DMS 273 (cell line): Measurements from ENCODE around the gene ZMYND8.
"Not testable (repeated sequence)": the region's sequence is repeated elsewhere in the genome, so short reads cannot be mapped to it uniquely, and the experiment has no call there.

Source experiments
- DNase-seq: peaks from one replicate; lab custom pipeline; 2025; ENCODE audit not compliant: unreplicated experiment; lab: John Stamatoyannopoulos, UW

Gene ZMYND8

DNA sequence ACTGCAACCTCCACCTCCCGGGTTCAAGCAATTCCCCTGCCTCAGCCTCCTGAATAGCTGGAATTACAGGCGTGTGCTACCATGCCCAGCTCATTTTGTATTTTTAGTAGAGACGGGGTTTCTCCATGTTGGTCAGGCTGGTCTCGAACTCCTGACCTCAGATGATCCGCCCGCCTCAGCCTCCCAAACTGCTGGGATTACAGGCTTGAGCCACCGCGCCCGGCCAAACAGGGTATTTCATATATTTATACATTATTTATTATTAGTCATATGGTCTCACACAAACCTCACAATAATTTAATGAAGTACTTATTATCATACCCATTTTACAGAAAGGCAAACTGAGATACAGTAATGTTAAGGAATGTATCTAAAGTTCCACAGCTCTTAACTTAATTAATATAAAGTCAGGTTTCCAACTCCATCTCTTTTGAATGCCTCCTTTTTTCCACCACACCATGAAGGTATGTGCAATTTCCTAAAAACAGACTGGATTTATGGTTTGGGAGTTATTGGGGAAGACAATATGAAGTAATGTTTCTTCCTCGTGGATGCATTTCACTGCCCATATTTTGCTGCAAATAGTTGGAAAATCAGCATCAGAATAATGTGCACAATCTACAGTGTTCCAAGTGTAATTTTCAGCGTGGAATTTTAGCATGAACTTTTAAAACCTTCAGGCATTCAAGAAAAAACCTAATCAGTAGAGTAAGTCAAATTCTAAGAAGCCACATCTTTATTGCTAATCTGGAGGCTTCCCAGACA is 65.7 kb downstream of the ZMYND8 start:
- DNase-seq: no peak

GRCh38 chr20:47290008-47290407 is 66.5 kb downstream of the ZMYND8 start:
- no peak for DNase-seq

- DNase-seq: no peak
These were observed 67.4 kb downstream of the ZMYND8 start for GRCh38 chr20:47289096-47289495.

DNA sequence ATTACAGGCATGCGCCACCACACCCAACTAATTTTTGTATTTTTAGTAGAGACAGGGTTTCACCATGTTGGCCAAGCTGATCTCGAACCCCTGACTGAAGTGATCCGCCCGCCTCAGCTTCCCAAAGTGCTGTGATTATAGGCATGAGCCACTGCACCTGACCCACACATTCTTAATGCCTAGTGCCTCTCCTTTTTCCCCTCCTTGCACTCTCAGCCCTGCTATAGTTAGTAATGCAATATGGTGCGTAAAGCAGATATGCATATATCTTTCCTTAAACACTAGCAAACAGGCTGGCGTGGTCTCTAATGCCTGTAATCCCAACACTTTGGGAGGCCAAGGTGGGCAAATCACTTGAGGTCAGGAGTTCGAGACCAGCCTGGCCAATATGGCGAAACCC is 68.0 kb downstream of the ZMYND8 start:
- not testable (repeated sequence) for DNase-seq

DNA sequence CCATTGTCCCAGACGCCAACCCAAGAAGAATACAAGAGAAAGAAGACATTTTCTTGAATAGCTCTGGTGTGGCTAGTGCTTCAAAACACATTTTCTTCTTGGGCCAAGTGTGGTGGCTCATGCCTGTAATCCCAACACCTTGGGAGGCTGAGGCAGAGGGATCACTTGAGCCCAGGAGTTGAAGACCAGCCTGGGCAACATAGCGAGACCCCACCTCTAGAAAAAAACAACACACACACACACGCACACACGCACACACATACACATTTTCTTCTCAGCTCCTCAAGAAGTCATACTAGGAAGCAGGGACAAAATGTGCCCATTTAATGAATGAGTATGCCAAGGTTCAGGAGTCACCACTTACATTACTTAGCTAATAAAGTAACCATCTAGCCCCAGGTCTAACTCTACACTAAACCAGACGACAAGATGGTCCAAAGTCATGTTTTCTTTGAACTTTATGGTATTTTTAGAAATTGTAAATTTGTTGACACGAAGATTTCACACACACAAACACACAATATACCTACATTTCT is 68.8 kb downstream of the ZMYND8 start:
- DNase-seq: no peak

GRCh38 chr20:47286681-47287080 is 69.8 kb downstream of the ZMYND8 start:
- no peak for DNase-seq

- no peak for DNase-seq
These were observed 71.3 kb downstream of the ZMYND8 start for GRCh38 chr20:47285189-47285588.

GRCh38 chr20:47284373-47284772 is 72.1 kb downstream of the ZMYND8 start:
- DNase-seq: no peak

DNA sequence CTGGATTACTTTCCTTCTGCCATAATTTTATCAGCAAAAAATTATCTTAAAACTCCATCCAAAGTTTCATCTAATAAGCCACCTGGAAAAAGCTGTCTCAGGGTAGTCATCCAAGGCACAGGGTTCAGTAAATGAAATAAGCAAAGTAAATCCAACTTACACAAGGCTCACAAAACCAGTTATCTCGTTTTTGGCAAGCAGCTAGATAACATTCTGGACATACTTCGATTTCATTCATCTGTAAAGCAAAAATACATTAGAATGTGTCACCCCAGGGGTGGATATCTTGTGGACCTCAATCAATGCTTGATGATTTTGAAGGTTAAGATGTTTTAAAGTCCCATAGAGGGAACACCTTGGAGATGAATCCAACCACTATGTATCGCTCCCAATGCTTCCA is 73.1 kb downstream of the ZMYND8 start:
- no peak for DNase-seq

DNA sequence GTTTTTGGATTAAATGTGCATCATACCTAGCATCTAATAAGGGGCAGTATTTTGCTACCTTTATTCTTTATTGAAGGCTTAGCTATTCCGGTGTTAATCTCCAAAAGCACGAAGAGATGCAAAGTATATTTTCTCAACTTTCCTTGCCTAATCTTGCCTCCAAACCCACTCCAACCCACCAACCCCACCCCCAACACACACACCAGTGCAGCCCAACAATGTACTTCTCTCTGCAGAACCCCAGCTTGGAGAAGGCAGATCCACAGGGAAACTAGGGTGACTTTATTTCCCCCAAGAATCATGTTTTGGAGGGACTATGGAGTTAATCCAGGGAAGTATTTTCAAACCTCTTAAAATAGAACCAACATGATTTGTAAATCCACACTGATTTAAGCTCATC is 73.6 kb downstream of the ZMYND8 start:
- no peak for DNase-seq

DNA sequence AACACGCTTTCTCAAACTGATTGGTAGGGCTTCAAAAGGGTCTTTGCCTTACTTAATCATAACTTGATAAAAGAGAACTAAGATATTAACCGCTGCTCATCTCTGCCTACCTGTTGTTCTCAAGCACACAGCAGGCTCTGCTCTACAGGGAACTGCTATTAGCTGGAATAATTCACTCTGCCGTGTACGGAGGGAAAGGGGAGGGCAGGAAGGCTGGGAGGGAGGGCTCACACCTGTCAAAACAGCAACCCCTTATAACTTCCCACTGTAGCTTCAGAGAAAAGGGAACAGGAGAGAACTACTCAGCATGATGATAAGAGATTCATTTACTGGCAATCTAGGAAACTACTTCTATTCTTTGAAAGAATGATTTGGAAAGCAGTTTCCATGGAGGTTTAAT is 75.1 kb downstream of the ZMYND8 start:
- DNase-seq: no peak

DNA sequence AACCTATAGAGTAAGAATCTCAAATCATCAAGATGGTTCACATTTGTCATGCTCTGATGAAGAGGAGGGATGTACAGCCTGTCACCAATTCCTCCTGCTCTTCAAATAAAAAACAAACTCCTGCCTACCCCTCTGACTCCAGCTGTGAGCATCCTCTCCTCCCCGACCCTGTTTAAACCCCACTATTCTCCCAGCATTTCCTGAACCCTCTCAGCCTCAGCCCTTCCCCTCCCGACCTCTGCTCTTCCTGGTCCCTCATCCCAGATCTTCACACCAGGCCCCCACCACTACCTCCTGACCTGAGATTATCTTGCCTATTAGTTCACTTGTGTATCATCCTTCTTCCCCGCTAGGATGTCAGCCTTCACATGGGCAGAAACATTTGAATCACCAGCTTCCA is 75.8 kb downstream of the ZMYND8 start:
- DNase-seq: no peak

GRCh38 chr20:47280228-47280627 is 76.3 kb downstream of the ZMYND8 start:
- DNase-seq: no peak

- DNase-seq: no peak
These were observed 77.6 kb downstream of the ZMYND8 start for GRCh38 chr20:47278907-47279348.

GRCh38 chr20:47277535-47277872 is 79.0 kb downstream of the ZMYND8 start:
- not testable (repeated sequence) for DNase-seq

DNA sequence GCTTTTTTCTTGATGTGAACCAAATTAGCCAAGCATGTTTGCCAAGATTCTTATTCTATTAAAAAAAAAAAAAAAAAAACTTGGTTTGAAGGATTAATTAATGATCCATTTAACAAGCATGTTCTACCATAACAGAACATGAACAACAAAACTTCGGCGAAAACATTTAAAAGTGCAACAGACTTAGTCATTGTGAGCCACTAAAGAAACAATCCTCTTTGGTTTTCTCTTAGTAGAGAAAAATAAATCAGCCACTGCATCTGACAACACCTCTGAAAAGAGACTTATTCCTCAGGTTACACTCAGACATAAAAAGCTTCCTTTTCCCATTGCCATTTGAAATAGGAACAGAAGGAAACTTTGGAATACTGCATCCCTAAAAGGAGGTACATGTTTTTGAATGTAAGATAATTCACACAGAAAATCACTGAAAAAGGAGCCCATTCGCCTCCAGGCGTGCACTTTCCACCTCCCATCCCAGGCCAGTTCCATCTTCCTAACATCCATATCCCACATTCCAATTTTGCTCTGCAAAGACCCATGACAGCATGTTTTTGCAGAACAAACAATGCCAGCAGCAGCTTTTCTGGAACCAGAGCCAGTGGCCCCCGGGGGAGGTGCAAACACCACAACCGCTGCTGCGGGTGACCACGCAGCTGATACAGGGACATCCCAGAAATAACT is 79.5 kb downstream of the ZMYND8 start:
- no peak for DNase-seq

DNA sequence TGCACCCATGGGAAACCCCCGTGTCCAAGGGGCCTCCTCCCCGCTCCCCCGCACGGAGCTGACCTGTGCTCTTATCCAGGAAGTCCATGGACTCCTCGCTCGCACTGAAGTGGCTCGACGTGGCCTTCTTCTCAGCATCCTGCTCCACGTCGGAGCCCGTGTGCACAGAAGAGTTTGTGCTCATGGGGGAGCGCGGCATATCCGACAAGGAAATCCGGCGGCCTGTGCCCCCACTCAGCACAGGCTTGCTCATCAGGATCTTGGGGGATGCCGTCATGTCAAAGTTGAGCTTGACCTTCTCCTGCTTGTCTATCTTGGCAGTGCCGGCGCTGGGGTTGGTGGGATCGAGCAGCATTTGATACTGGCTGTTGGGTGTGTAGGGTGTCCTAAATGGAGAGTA is 80.2 kb downstream of the ZMYND8 start:
- DNase-seq: no peak

- no peak for DNase-seq
These were observed 81.0 kb downstream of the ZMYND8 start for GRCh38 chr20:47275548-47275947.

GRCh38 chr20:47274401-47275108 is 81.9 kb downstream of the ZMYND8 start:
- no peak for DNase-seq

DNA sequence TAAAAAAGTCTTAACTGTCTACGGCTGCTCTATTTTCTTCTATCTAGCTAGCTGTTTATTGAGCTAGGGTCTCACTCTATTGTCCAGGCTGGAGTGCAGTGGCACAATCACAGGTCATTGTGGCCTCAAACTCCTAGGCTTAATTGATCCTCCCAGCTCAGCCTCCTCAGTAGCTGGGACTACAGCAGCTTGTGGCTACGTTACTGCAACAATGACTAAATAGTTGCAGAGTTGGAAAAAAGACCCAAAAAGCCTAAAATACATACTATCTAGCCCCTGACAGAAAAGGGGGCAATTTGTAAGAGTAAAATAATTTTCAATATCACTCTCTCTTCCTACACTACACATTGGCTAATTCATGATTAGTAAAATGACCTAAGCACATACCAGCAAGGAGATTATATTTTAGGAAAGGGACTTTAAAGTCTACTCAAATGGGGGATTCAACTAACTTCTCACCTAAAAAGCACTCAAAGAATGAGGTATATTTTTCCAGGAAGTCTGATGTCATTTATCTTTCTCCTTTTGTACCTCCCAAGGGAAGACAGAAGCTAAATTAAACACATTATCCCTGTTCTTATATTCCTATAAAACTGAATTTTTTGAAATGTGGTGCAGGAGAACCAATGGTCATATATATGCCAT is 82.8 kb downstream of the ZMYND8 start:
- DNase-seq: no peak

- DNase-seq: peak; percentile 87
These were observed 83.5 kb downstream of the ZMYND8 start for GRCh38 chr20:47272893-47273590.
